ENCODE data around the gene GTF2I.
"Not testable (repeated sequence)": the region's sequence is repeated elsewhere in the genome, so short reads cannot be mapped to it uniquely, and the experiment has no call there.

The GTF2I gene

GRCh38 chr7:74758268-74758667, 100.8 kb downstream of the GTF2I start:
- H3K27me3 ChIP-seq (ENCODE audit: low read depth); H3K4me1 ChIP-seq; H3K36me3 ChIP-seq (replicated peaks); DNase-seq (ENCODE audit: low spot score in 2 of 2); in situ Hi-C loops (cut with MboI; ENCODE audit: low sequenced_read_pairs); H3K4me3 ChIP-seq; H3K9me3 ChIP-seq: not testable (repeated sequence)

- H3K9me3 ChIP-seq; in situ Hi-C loops (cut with MboI; ENCODE audit: low sequenced_read_pairs); H3K4me3 ChIP-seq; H3K27me3 ChIP-seq (ENCODE audit: low read depth); H3K4me1 ChIP-seq; H3K36me3 ChIP-seq (replicated peaks); DNase-seq (ENCODE audit: low spot score in 2 of 2): not testable (repeated sequence)
These were observed 101.5 kb downstream of the GTF2I start for GRCh38 chr7:74758982-74759381.

- H3K36me3 ChIP-seq (replicated peaks); H3K4me3 ChIP-seq; H3K4me1 ChIP-seq; in situ Hi-C loops (cut with MboI; ENCODE audit: low sequenced_read_pairs); DNase-seq (ENCODE audit: low spot score in 2 of 2); H3K9me3 ChIP-seq; H3K27me3 ChIP-seq (ENCODE audit: low read depth): not testable (repeated sequence)
These were observed 107.8 kb downstream of the GTF2I start for GRCh38 chr7:74765205-74765918.

DNA sequence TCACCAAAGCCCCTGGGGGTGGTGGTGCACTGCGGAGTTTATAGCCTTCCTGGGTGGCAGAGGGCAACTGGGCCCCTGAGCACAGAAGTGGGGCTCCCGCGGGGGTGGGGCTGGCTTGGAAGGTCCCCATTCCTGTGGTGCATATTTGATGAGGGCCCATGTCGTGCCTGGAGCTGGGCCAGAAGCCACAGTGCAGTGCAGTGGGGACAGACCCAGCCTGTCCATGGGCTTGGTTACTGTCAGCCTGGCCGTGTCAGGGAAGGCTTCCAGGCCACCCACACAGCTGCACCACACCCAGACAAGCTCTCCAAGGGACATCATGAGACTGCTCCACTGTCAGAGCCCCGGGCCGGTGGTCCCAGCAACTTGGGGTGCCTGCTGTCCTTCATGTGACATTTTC, 109.0 kb downstream of the GTF2I start:
- in situ Hi-C loops (cut with MboI; ENCODE audit: low sequenced_read_pairs); H3K27me3 ChIP-seq (ENCODE audit: low read depth); H3K4me1 ChIP-seq; DNase-seq (ENCODE audit: low spot score in 2 of 2); H3K9me3 ChIP-seq; H3K4me3 ChIP-seq; H3K36me3 ChIP-seq (replicated peaks): not testable (repeated sequence)

DNA sequence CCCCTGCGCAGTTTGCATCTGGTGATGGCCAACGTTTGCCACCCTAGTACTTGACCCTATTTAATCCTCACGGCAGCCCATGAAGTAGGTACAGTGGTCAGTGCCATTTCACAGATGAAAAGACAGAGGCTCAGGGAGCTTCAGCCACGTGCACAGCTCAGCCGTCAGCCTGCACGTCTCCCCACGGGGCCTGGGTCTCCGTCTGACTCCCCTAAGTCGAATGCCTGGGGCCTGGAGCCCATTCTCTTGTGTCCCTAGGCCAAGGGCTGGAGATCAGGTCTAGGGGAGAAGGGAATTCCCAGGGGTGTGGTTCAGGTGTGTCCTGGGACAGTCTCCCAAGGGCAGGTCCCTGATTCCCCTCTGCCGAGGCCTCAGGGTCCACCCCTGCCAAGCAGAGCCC, 109.5 kb downstream of the GTF2I start:
- H3K27me3 ChIP-seq (ENCODE audit: low read depth); H3K9me3 ChIP-seq; in situ Hi-C loops (cut with MboI; ENCODE audit: low sequenced_read_pairs); H3K4me3 ChIP-seq; DNase-seq (ENCODE audit: low spot score in 2 of 2); H3K36me3 ChIP-seq (replicated peaks); H3K4me1 ChIP-seq: not testable (repeated sequence)

- H3K4me3 ChIP-seq; in situ Hi-C loops (cut with MboI; ENCODE audit: low sequenced_read_pairs); H3K9me3 ChIP-seq; H3K4me1 ChIP-seq; DNase-seq (ENCODE audit: low spot score in 2 of 2); H3K27me3 ChIP-seq (ENCODE audit: low read depth); H3K36me3 ChIP-seq (replicated peaks): not testable (repeated sequence)
These were observed 112.5 kb downstream of the GTF2I start for GRCh38 chr7:74770062-74770461.

GRCh38 chr7:74772093-74772492, 114.6 kb downstream of the GTF2I start:
- H3K4me3 ChIP-seq; H3K27me3 ChIP-seq (ENCODE audit: low read depth); H3K36me3 ChIP-seq (replicated peaks); H3K4me1 ChIP-seq; DNase-seq (ENCODE audit: low spot score in 2 of 2); H3K9me3 ChIP-seq; in situ Hi-C loops (cut with MboI; ENCODE audit: low sequenced_read_pairs): not testable (repeated sequence)

DNA sequence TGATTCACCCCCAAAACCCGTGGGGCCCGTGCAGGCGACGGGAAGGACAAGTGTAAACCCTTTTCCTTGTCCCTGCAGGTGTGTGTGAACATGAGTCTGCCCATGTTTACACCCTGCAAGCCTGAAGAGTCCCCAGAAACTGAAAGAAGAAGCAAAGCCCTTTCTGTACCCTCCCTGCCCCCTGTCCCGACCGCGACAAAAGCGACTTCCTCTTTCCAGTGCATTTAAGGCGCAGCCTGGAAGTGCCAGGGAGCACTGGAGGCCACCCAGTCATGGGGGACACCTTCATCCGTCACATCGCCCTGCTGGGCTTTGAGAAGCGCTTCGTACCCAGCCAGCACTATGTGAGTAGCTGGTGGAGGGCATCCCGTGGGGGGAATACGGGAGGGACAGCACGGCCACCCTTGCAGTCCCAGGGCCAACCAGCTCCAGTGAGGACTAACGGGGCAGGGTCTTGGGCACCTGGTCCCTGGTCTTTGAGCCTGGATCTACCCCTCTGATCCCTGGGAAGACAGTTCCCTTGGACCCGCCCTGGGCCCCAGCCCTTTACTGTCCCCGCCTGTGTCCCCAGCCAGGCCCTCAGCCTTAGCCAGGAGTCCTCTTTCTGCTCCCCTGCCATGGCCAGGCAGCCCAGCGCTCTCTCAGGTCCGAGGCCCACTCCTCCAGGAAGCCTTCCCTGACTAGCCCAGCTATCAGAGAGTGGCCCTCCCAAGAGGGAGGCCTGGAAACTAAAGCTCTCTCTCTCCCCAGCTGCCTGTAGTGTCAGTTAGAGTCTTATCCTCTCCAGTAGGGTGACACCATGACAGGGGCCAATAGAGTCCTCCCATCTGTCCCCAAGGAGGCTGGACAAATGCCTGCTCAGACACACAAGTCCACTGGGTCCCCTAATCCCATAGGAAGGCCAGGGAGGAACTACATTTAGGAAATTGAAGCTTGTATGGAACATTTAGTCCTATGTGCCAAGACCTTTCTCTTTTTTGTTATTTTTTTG, 116.5 kb downstream of the GTF2I start, which contains the start of gene NCF1:
NCF1 (plus strand) TSS at position 252 of the 991 bp plus-strand sequence; CDS start at position 273, 21 bp downstream.
- in situ Hi-C loops (cut with MboI; ENCODE audit: low sequenced_read_pairs); H3K27me3 ChIP-seq (ENCODE audit: low read depth); DNase-seq (ENCODE audit: low spot score in 2 of 2); H3K9me3 ChIP-seq; H3K4me1 ChIP-seq; H3K36me3 ChIP-seq (replicated peaks); H3K4me3 ChIP-seq: not testable (repeated sequence)

- in situ Hi-C loops (cut with MboI; ENCODE audit: low sequenced_read_pairs); H3K36me3 ChIP-seq (replicated peaks); DNase-seq (ENCODE audit: low spot score in 2 of 2); H3K27me3 ChIP-seq (ENCODE audit: low read depth); H3K4me1 ChIP-seq; H3K4me3 ChIP-seq; H3K9me3 ChIP-seq: not testable (repeated sequence)
These were observed 117.6 kb downstream of the GTF2I start for GRCh38 chr7:74775111-74775510.

DNA sequence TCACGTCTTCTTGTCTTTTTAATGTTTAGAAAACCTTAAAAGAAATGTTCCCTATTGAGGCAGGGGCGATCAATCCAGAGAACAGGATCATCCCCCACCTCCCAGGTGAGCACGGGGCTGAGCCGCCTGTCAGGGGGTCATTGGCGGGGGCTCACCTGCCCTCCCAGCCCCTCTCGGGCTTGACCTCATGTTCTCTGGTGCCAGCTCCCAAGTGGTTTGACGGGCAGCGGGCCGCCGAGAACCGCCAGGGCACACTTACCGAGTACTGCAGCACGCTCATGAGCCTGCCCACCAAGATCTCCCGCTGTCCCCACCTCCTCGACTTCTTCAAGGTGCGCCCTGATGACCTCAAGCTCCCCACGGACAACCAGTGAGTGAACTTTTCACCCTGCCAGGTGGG, 121.5 kb downstream of the GTF2I start:
- DNase-seq (ENCODE audit: low spot score in 2 of 2); H3K9me3 ChIP-seq; in situ Hi-C loops (cut with MboI; ENCODE audit: low sequenced_read_pairs); H3K36me3 ChIP-seq (replicated peaks); H3K4me3 ChIP-seq; H3K4me1 ChIP-seq; H3K27me3 ChIP-seq (ENCODE audit: low read depth): not testable (repeated sequence)

DNA sequence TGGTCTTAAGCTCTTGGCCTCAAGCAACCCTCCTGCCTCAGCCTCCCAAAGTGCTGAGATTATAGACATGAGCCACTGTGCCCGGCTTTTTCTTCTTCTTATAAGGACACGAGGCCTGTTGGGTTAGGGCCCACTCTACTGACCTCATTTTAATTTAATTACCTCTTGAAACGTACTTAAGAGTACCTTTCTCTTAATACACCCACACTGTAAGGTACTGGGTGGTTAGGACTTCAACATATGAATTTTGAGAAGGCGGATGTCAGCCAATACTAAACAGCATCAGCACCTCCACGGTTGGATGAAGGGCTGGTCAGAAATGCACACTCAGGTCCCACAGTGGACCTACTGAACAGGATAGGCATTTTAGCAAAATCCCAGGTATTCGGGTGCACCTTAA, 124.2 kb downstream of the GTF2I start:
- H3K4me3 ChIP-seq; H3K4me1 ChIP-seq; H3K9me3 ChIP-seq; H3K27me3 ChIP-seq (ENCODE audit: low read depth); DNase-seq (ENCODE audit: low spot score in 2 of 2); H3K36me3 ChIP-seq (replicated peaks); in situ Hi-C loops (cut with MboI; ENCODE audit: low sequenced_read_pairs): not testable (repeated sequence)

- H3K9me3 ChIP-seq; DNase-seq (ENCODE audit: low spot score in 2 of 2); H3K4me1 ChIP-seq; in situ Hi-C loops (cut with MboI; ENCODE audit: low sequenced_read_pairs); H3K27me3 ChIP-seq (ENCODE audit: low read depth); H3K36me3 ChIP-seq (replicated peaks); H3K4me3 ChIP-seq: not testable (repeated sequence)
These were observed 126.1 kb downstream of the GTF2I start for GRCh38 chr7:74783595-74783994.

- H3K27me3 ChIP-seq (ENCODE audit: low read depth); H3K4me1 ChIP-seq; H3K36me3 ChIP-seq (replicated peaks); H3K9me3 ChIP-seq; H3K4me3 ChIP-seq; in situ Hi-C loops (cut with MboI; ENCODE audit: low sequenced_read_pairs): not testable (repeated sequence)
- DNase-seq (ENCODE audit: low spot score in 2 of 2) = peak; percentile 61 to 97
These were observed 131.0 kb downstream of the GTF2I start for GRCh38 chr7:74788369-74789150.

Measured in HAP-1 (cell line).